ENCODE results near the gene DNAH11. TPM values are rescaled to one million over a fixed set of nuclear protein-coding genes. Genes with fewer than 3 reads are reported as not detected.
A peak's percentile ranks its signal among the peaks of the same experiment; 100 is the strongest.

DNAH11 gene
- total RNA-seq, 1 donor from 2014 or later: 1.7 TPM

DNA sequence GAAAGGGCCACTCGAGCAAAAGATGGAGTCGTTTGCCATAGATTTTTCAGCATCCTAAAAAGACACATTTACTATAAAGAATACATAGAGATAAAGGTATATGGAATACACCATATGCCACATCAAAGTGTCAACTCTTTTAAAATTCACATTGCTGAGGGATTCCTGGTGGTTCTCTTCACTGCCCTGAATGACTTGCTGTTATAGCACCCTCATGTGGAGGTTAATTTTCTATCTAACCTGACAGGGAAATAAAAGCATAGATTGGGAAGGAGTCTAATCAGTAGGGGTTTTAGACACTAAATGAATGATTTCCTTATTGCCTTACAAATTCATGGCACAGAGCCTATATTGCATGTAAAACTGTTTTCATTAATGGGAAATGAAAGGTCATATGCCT, 25.9 kb downstream of the DNAH11 start:
- Histone ChIP-seq H3K4me1 (no peaks in the 10 kb centered on the region), H3K27me3 (no peaks in the 10 kb centered on the region), H3K4me3 (no peak overlapping the region), H3K27ac (no peak overlapping the region), H3K36me3 (no peaks in the 10 kb centered on the region), H3K9me3 (no peaks in the 10 kb centered on the region)
- TF ChIP-seq POLR2A (IDR thresholded peaks at IDR 0.05): no peak
- TF ChIP-seq, protein P1, sequence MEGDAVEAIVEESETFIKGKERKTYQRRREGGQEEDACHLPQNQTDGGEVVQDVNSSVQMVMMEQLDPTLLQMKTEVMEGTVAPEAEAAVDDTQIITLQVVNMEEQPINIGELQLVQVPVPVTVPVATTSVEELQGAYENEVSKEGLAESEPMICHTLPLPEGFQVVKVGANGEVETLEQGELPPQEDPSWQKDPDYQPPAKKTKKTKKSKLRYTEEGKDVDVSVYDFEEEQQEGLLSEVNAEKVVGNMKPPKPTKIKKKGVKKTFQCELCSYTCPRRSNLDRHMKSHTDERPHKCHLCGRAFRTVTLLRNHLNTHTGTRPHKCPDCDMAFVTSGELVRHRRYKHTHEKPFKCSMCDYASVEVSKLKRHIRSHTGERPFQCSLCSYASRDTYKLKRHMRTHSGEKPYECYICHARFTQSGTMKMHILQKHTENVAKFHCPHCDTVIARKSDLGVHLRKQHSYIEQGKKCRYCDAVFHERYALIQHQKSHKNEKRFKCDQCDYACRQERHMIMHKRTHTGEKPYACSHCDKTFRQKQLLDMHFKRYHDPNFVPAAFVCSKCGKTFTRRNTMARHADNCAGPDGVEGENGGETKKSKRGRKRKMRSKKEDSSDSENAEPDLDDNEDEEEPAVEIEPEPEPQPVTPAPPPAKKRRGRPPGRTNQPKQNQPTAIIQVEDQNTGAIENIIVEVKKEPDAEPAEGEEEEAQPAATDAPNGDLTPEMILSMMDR (IDR thresholded peaks at IDR 0.05): no peak
- TF ChIP-seq POLR2AphosphoS5 (IDR thresholded peaks at IDR 0.05; ENCODE audit: insufficient read depth in 1 of 2, low read depth in 1 of 2): no peak
- intact Hi-C loops (cut with DNase I): no loop called here
- no peak for DNase-seq (ENCODE audit: extremely low spot score in 2 of 2)

DNA sequence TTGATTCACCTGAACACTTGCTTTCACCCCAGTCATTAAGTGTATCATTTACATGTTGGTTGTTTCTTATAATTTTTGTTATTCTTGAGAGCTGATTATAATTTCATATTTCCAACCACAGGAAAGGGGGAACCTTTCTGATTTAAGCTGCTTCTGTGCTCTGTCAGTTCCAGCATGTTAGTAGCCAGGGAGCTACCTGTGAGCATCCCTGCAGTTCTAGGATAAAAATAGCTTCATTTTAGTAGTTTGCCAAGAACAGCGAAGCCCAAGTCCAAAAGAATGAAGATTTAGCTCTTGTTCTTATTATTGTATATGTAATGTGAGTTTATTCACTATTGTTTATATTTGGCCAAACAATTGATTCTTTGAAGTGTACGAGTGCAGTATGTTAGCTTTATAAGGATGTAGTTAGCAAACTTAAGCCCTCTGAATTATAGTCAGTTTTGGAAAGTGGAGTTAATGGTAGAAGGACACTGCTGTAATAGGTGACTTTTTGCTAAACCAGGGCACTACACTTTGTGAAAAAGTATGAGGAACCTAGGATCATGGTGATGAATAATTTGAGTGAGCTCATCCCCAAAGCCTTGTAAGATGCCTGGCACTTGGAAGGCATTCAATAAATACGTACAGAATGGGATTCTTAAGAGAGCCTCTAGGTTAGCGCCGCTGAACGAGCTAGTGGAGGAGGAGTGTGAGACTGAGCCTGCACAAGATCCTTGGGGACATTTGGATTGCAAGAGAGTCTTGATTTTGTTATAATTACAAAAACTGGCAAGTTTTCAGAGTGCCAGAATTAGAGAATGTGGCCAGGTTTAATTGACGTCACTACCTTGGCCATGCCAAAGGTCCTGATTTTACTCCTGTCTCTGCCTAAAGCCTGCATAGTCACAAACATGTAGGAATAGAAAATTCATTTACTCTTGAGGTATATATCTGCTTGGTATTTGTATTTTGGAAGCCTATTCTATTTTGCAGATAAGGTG, 29.8 kb downstream of the DNAH11 start:
- no peak for TF ChIP-seq POLR2A (IDR thresholded peaks at IDR 0.05)
- TF ChIP-seq POLR2AphosphoS5 (IDR thresholded peaks at IDR 0.05; ENCODE audit: insufficient read depth in 1 of 2, low read depth in 1 of 2): no peak
- TF ChIP-seq, protein P1 (IDR thresholded peaks at IDR 0.05): no peak
- no peaks in the 10 kb centered on the region for H3K4me1 ChIP-seq
- intact Hi-C loops (cut with DNase I): no loop called here
- DNase-seq (ENCODE audit: extremely low spot score in 2 of 2): no peak
- H3K27ac ChIP-seq: no peak overlapping the region
- no peaks in the 10 kb centered on the region for H3K9me3 ChIP-seq
- H3K27me3 ChIP-seq: no peaks in the 10 kb centered on the region
- H3K4me3 ChIP-seq: no peak overlapping the region
- no peaks in the 10 kb centered on the region for H3K36me3 ChIP-seq

DNA sequence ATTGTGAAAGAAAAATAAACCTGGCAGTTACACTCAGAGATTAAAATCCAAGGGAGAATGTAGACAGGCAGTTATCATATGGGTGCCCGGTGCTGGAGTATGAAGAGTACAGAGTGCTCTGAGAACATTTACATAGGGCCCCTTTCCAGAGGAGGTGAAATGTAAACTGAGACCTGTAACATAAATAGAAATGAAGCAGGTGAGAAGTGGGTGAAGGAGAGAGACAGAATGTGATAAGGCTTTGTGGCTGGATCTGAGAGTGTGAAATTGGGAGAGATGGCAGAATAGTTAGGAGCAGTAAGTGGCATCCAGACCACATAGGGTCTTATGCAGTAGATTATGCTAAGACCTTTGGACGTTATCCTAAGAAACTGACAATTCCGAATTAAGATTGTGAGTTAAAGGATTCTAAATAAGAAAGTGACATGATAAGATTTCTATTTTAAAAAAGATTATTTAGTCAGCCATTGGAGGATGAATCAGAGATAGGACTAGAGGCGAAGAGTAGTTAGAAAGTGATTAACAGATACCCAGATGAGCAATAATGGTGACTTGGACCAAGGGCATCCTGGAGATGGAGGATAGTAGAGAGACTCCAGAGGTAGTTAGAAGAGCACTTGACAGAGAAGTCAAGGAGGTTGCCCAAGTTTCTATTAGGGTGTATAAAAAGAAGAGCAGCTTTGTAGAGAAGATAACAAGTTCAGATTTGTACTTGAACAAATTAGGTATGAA, 36.7 kb downstream of the DNAH11 start:
- TF ChIP-seq, protein P1 (IDR thresholded peaks at IDR 0.05): no peak
- TF ChIP-seq POLR2AphosphoS5 (IDR thresholded peaks at IDR 0.05; ENCODE audit: insufficient read depth in 1 of 2, low read depth in 1 of 2): no peak
- Histone ChIP-seq H3K36me3 (no peaks in the 10 kb centered on the region), H3K4me3 (no peak overlapping the region), H3K4me1 (no peaks in the 10 kb centered on the region), H3K27me3 (no peaks in the 10 kb centered on the region), H3K9me3 (no peaks in the 10 kb centered on the region), H3K27ac (no peak overlapping the region)
- DNase-seq (ENCODE audit: extremely low spot score in 2 of 2): no peak
- intact Hi-C loops (cut with DNase I): no loop called here

DNA sequence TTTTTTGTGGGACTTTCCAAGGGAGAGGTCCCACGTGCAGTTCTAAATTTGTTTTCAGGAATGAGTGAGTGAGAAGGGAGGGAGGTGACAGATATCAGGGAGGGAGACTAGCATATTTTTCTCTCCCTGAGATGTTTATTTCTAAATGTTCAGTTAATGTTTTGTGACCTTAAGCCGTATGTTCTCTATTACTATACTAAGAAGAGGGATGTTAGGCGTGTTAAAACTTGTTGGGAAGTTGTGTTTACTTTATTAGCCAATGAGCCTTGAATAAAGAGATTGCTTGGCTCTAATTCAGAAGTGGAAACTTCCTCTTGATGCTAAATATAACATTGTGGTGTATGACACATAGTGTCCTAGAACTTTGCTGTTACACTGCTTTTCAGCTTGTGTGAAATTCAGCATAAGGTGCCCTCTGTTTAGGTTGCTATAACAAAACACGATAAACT, 37.3 kb downstream of the DNAH11 start:
- no peak overlapping the region for H3K27ac ChIP-seq
- no peak for DNase-seq (ENCODE audit: extremely low spot score in 2 of 2)
- H3K4me3 ChIP-seq: no peak overlapping the region
- no peaks in the 10 kb centered on the region for H3K9me3 ChIP-seq
- TF ChIP-seq POLR2AphosphoS5 (IDR thresholded peaks at IDR 0.05; ENCODE audit: insufficient read depth in 1 of 2, low read depth in 1 of 2): peak in 1 of 2 donors; percentile 61
- TF ChIP-seq, protein P1 (IDR thresholded peaks at IDR 0.05): no peak
- TF ChIP-seq POLR2A (IDR thresholded peaks at IDR 0.05): no peak
- no peaks in the 10 kb centered on the region for H3K4me1 ChIP-seq
- intact Hi-C loops (cut with DNase I): no loop called here
- H3K36me3 ChIP-seq: no peaks in the 10 kb centered on the region
- H3K27me3 ChIP-seq: no peaks in the 10 kb centered on the region

Measured in vagina (tissue), 2 donors.